Measurements from ENCODE around the gene TFR2. TPM values are rescaled to one million over a fixed set of nuclear protein-coding genes. Genes with fewer than 3 reads are reported as not detected.

TFR2 gene
- total and polyA plus RNA-seq, 9 donors = 0.22 to 2.2 (median 0.81) TPM

DNA sequence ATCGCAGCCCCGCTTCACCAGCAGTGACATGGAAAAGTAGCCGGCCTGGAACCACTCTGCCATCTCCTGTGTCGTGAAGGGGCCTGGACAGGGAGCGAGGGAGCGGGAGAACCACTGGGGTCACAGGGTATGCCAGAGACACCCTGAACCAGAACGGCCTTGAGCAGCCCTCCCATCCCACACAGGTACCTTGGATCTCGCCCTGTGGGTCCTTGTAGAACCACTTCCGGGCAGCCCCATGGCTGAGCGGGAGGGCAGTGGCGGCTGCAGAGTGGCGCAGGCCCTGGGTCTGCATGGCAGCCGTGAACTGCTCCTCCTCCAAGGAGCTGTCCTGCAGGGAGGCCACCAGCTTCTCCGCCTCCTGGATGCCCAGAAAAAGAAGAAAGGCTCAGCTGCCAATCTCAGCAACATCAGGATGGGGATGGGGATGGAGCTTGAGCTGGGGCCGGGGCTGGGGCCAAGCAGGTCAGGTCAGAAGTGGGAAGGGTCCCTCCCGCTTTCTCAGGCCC lies 43.2 kb upstream of the TFR2 start:
- Histone ChIP-seq H3K4me3 (ENCODE audit: low read length) (no peak overlapping the region), H3K27ac (ENCODE audit: low read length) (no peak overlapping the region), H3K9me3 (replicated peaks; ENCODE audit: control insufficient read depth, low read depth, low read length) (no peaks in the 10 kb centered on the region), H3K36me3 (ENCODE audit: control insufficient read depth, insufficient read depth, low read length) (peaks cover 96% of the 10 kb centered on the region), H3K27me3 (ENCODE audit: control insufficient read depth, insufficient read depth, low read length) (no peaks in the 10 kb centered on the region), H3K4me1 (ENCODE audit: control insufficient read depth, insufficient read depth, low read length) (peaks cover 12% of the 10 kb centered on the region)
- WGBS (ENCODE audit: insufficient coverage) = 88% methylated on average over 8 of the region's 16 CpGs
- DNase-seq = no peak

- Histone ChIP-seq H3K4me1 (ENCODE audit: control insufficient read depth, insufficient read depth, low read length) (peaks cover 12% of the 10 kb centered on the region), H3K9me3 (replicated peaks; ENCODE audit: control insufficient read depth, low read depth, low read length) (no peaks in the 10 kb centered on the region), H3K27me3 (ENCODE audit: control insufficient read depth, insufficient read depth, low read length) (no peaks in the 10 kb centered on the region), H3K27ac (ENCODE audit: low read length) (no peak overlapping the region), H3K4me3 (ENCODE audit: low read length) (no peak overlapping the region), H3K36me3 (ENCODE audit: control insufficient read depth, insufficient read depth, low read length) (peaks cover 98% of the 10 kb centered on the region)
- 91% methylated on average over 21 of the region's 37 CpGs for WGBS (ENCODE audit: insufficient coverage)
- no peak for DNase-seq
Measured at GRCh38 chr7:100683659-100684533, 42.5 kb upstream of the TFR2 start.

- H3K4me3 ChIP-seq (ENCODE audit: low read length) = no peak overlapping the region
- no peaks in the 10 kb centered on the region for H3K27me3 ChIP-seq (ENCODE audit: control insufficient read depth, insufficient read depth, low read length)
- DNase-seq = no peak
- no peaks in the 10 kb centered on the region for H3K9me3 ChIP-seq (replicated peaks; ENCODE audit: control insufficient read depth, low read depth, low read length)
- H3K27ac ChIP-seq (ENCODE audit: low read length) = no peak overlapping the region
- H3K36me3 ChIP-seq (ENCODE audit: control insufficient read depth, insufficient read depth, low read length) = peaks cover 98% of the 10 kb centered on the region
- H3K4me1 ChIP-seq (ENCODE audit: control insufficient read depth, insufficient read depth, low read length) = peaks cover 15% of the 10 kb centered on the region
- WGBS (ENCODE audit: insufficient coverage) = 69% methylated on average over 23 of the region's 28 CpGs
Measured at GRCh38 chr7:100682991-100683658, 41.8 kb upstream of the TFR2 start.

DNA sequence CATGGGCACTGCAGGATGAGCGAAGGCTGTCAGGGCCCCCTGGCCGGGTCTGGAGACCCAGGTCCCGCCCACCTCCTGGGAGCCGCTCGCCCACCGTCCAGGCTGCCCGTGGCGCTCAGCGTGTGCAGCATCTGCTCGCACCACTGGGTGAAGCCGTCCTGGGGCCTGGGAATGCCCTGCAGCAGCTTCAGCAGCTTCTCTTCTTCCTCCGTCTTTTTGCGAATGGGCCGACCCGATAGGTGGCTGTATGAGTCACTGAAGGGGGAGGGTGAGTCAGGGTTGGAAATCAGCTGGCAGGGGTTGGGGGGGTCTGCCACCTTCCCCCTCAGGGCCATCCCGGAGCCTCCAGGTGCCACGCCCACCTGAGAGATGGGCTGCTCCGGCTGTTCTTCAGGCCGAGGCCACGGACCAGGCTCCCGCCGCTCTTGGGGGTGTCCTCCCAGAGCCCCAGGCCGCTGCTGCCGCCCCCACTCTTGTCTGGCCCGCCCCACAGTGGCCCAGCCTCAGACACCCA lies 40.9 kb upstream of the TFR2 start:
- H3K27me3 ChIP-seq (ENCODE audit: control insufficient read depth, insufficient read depth, low read length) = no peaks in the 10 kb centered on the region
- peaks cover 98% of the 10 kb centered on the region for H3K36me3 ChIP-seq (ENCODE audit: control insufficient read depth, insufficient read depth, low read length)
- H3K9me3 ChIP-seq (replicated peaks; ENCODE audit: control insufficient read depth, low read depth, low read length) = no peaks in the 10 kb centered on the region

GRCh38 chr7:100681491-100682227 lies 40.3 kb upstream of the TFR2 start:
- Histone ChIP-seq H3K36me3 (ENCODE audit: control insufficient read depth, insufficient read depth, low read length) (peaks cover 98% of the 10 kb centered on the region), H3K27ac (ENCODE audit: low read length) (no peak overlapping the region), H3K4me1 (ENCODE audit: control insufficient read depth, insufficient read depth, low read length) (peaks cover 17% of the 10 kb centered on the region), H3K27me3 (ENCODE audit: control insufficient read depth, insufficient read depth, low read length) (no peaks in the 10 kb centered on the region), H3K4me3 (ENCODE audit: low read length) (no peak overlapping the region), H3K9me3 (replicated peaks; ENCODE audit: control insufficient read depth, low read depth, low read length) (no peaks in the 10 kb centered on the region)
- DNase-seq = no peak
- WGBS (ENCODE audit: insufficient coverage) = 65% methylated on average over 26 of the region's 29 CpGs

More for the DNA sequence above, 40.9 kb upstream of the TFR2 start:
- Histone ChIP-seq H3K27ac (ENCODE audit: low read length) (no peak overlapping the region), H3K4me1 (ENCODE audit: control insufficient read depth, insufficient read depth, low read length) (peaks cover 15% of the 10 kb centered on the region), H3K4me3 (ENCODE audit: low read length) (no peak overlapping the region)
- 63% methylated on average over 20 of the region's 25 CpGs for WGBS (ENCODE audit: insufficient coverage)
- DNase-seq = no peak

GRCh38 chr7:100680576-100681271 lies 39.4 kb upstream of the TFR2 start:
- Histone ChIP-seq H3K4me1 (ENCODE audit: control insufficient read depth, insufficient read depth, low read length) (peaks cover 25% of the 10 kb centered on the region), H3K36me3 (ENCODE audit: control insufficient read depth, insufficient read depth, low read length) (peaks cover 92% of the 10 kb centered on the region), H3K27me3 (ENCODE audit: control insufficient read depth, insufficient read depth, low read length) (no peaks in the 10 kb centered on the region), H3K27ac (ENCODE audit: low read length) (no peak overlapping the region), H3K4me3 (ENCODE audit: low read length) (no peak overlapping the region), H3K9me3 (replicated peaks; ENCODE audit: control insufficient read depth, low read depth, low read length) (no peaks in the 10 kb centered on the region)
- no peak for DNase-seq
- WGBS (ENCODE audit: insufficient coverage) = 78% methylated on average over 13 of the region's 18 CpGs

DNA sequence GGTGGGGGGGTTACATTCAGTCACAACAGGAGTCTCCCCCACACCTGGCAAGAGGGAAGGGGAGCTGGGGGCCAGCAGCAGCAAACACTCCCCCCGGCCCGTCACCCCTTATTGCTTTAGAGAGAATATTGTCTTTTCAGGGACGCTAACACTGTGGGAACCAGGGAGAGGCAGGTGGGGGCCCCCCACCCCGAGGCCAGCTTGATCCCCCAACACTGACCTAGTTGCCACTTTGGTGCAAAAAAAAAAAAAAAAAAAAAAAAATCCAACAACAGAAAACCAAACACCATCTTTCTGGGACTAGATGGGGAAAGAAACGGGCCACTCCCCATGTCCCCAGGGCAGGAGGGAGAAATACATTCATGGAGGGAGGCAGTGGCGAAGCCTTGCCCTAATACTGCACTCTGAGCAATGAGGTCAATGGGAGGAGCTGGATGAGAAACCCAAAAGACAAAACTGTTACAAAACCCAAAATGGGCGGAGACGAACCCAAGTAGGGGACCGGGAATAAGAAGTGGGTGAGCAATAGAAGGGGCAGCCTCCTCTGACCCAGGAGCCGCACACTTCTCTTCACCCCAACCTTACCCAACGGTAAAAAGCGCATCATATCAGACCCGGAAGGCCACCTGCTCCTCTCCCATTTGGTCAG lies 38.7 kb upstream of the TFR2 start:
- WGBS (ENCODE audit: insufficient coverage) = 53% methylated on average over 5 of the region's 13 CpGs
- Histone ChIP-seq H3K4me3 (ENCODE audit: low read length) (no peak overlapping the region), H3K9me3 (replicated peaks; ENCODE audit: control insufficient read depth, low read depth, low read length) (no peaks in the 10 kb centered on the region), H3K4me1 (ENCODE audit: control insufficient read depth, insufficient read depth, low read length) (peaks cover 28% of the 10 kb centered on the region), H3K27me3 (ENCODE audit: control insufficient read depth, insufficient read depth, low read length) (no peaks in the 10 kb centered on the region), H3K27ac (ENCODE audit: low read length) (no peak overlapping the region), H3K36me3 (ENCODE audit: control insufficient read depth, insufficient read depth, low read length) (peaks cover 86% of the 10 kb centered on the region)
- peak; percentile 69 for DNase-seq

GRCh38 chr7:100679129-100679926 lies 38.0 kb upstream of the TFR2 start:
- Histone ChIP-seq H3K9me3 (replicated peaks; ENCODE audit: control insufficient read depth, low read depth, low read length) (no peaks in the 10 kb centered on the region), H3K27me3 (ENCODE audit: control insufficient read depth, insufficient read depth, low read length) (no peaks in the 10 kb centered on the region), H3K36me3 (ENCODE audit: control insufficient read depth, insufficient read depth, low read length) (peaks cover 78% of the 10 kb centered on the region), H3K4me1 (ENCODE audit: control insufficient read depth, insufficient read depth, low read length) (peaks cover 28% of the 10 kb centered on the region), H3K27ac (ENCODE audit: low read length) (no peak overlapping the region), H3K4me3 (ENCODE audit: low read length) (no peak overlapping the region)
- no peak for DNase-seq
- WGBS (ENCODE audit: insufficient coverage) = 72% methylated on average over 9 of the region's 13 CpGs

Data from muscle of leg (tissue), 11 donors.